ENCODE results near the gene LARGE1.

- TF ChIP-seq, protein P1, sequence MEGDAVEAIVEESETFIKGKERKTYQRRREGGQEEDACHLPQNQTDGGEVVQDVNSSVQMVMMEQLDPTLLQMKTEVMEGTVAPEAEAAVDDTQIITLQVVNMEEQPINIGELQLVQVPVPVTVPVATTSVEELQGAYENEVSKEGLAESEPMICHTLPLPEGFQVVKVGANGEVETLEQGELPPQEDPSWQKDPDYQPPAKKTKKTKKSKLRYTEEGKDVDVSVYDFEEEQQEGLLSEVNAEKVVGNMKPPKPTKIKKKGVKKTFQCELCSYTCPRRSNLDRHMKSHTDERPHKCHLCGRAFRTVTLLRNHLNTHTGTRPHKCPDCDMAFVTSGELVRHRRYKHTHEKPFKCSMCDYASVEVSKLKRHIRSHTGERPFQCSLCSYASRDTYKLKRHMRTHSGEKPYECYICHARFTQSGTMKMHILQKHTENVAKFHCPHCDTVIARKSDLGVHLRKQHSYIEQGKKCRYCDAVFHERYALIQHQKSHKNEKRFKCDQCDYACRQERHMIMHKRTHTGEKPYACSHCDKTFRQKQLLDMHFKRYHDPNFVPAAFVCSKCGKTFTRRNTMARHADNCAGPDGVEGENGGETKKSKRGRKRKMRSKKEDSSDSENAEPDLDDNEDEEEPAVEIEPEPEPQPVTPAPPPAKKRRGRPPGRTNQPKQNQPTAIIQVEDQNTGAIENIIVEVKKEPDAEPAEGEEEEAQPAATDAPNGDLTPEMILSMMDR (IDR thresholded peaks at IDR 0.05; ENCODE audit: poor library complexity): no peak
- no peak for TF ChIP-seq EZH2 (IDR thresholded peaks at IDR 0.05; ENCODE audit: borderline replicate concordance)
Observed at GRCh38 chr22:33418484-33418883, 501.8 kb downstream of the LARGE1 start.

All from hepatocyte (in vitro differentiated cells).